Stimulated activated memory B cell treated with anti-CD40 and anti-IgM and Interleukin-4, amounts not matched to agents 10 μg/mL and 1 μg/mL and 100 μg/mL, for 72 hours (primary cell): Measurements from ENCODE around the gene RGS17.

Experiments
- ATAC-seq: fragments of 150-1000 bp; cut with Tn5 transposase; 2 replicates; pipeline ENCODE4 v1.10.0; 2021
- H3K27ac Mint-ChIP-seq: one replicate; pipeline ENCODE4 v1.8.0; 2022; ENCODE audit warnings: mild to moderate bottlenecking, mixed read lengths
- H3K27me3 Mint-ChIP-seq: one replicate; pipeline ENCODE4 v1.8.0; 2022; ENCODE audit warnings: mixed read lengths
- H3K36me3 Mint-ChIP-seq: one replicate; pipeline ENCODE4 v1.8.0; 2022; ENCODE audit warnings: mixed read lengths
- H3K4me1 Mint-ChIP-seq: one replicate; pipeline ENCODE4 v1.8.0; 2022; ENCODE audit warnings: mixed read lengths
- H3K4me3 Mint-ChIP-seq: one replicate; pipeline ENCODE4 v1.8.0; 2022; ENCODE audit warnings: mild to moderate bottlenecking, moderate library complexity, mixed read lengths
- H3K9me3 Mint-ChIP-seq: one replicate; pipeline ENCODE4 v1.8.0; 2022; ENCODE audit warnings: mixed read lengths

The RGS17 gene, protein sequence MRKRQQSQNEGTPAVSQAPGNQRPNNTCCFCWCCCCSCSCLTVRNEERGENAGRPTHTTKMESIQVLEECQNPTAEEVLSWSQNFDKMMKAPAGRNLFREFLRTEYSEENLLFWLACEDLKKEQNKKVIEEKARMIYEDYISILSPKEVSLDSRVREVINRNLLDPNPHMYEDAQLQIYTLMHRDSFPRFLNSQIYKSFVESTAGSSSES

DNA sequence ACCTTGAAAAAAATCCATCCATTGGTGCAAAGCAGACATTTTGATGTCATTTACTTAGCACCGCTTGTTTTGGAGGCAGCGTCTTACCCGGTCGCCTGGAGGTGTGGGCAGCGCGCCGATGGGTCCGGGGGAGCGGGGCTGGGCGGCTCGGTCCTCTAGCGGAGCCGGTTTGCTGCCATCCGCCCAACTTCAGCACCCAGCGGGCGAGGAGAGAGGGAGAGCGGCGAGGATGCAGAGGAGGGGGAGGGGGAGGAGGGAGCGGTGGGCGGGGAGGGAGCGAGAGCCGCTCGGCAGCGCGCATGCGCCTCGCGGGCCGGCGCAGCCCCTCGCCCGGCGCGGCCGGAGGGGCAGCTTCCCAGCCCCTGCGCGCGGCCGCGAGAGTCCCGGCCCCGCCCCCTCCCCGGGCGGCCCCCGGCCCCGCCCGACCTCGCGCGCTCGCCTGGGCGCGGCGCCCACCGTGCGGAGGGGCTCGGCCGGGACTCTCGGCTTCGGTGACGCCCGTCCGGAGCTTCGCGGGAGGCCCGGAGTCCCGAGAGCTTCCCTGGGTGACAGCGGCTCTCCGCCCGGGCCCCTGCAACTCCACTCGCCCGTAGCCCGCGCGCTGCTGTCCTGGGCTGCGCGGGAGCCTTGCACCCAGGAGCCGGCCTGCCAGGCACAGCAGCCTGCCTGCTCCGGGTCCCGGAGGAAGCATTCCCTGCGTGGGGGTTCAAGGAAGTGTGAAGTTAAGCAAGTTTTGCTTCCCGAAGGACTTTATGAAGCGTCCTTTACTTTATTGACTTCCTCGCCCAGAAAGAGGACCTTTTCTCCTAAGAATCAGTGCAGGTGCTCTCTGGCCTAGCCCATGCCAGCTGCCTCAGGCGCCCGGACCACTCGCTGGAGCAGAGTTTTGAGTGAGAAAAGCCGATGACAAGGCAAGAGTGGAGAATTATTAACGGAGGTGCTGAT is at the start of gene RGS17:
RGS17 (minus strand) TSS at position 246 of the 945 bp plus-strand sequence. CDS start 87,264 bp downstream, outside the sequence.
- H3K27me3 Mint-ChIP-seq: peaks cover 58% of the 10 kb centered on the region
- peak; percentile 35 for ATAC-seq
- no peaks in the 10 kb centered on the region for H3K9me3 Mint-ChIP-seq

DNA sequence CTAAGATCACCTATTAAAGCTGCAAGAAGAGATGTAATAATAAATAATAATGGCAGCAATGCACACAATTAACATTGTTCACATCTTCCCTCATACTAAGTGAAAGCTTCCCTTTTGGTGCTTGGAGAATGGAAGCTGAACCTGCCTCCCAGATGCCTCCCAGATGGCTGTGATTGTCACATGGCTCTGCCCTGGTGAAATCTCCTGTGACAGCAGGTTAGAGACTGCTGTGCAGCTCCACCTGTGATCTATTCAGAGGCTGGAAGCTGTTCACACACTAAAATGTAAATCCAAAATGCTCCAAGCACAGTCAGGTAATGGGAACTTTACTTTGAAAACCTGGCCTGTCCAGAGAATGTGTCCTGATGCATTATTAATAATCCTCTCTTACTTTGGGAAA is 41.7 kb upstream of the RGS17 start:
- H3K36me3 Mint-ChIP-seq: no peaks in the 10 kb centered on the region
- peaks cover 9% of the 10 kb centered on the region for H3K9me3 Mint-ChIP-seq
- no peak overlapping the region for H3K27ac Mint-ChIP-seq
- H3K27me3 Mint-ChIP-seq: no peaks in the 10 kb centered on the region
- ATAC-seq: no peak
- H3K4me1 Mint-ChIP-seq: no peaks in the 10 kb centered on the region
- no peak overlapping the region for H3K4me3 Mint-ChIP-seq

More for the DNA sequence above, at the start of gene RGS17:
- H3K4me1 Mint-ChIP-seq: peaks cover 21% of the 10 kb centered on the region
- H3K27ac Mint-ChIP-seq: no peak within 1 kb of the TSS
- no peaks in the 10 kb centered on the region for H3K36me3 Mint-ChIP-seq
- peak within 1 kb of the TSS; percentile 78 for H3K4me3 Mint-ChIP-seq

DNA sequence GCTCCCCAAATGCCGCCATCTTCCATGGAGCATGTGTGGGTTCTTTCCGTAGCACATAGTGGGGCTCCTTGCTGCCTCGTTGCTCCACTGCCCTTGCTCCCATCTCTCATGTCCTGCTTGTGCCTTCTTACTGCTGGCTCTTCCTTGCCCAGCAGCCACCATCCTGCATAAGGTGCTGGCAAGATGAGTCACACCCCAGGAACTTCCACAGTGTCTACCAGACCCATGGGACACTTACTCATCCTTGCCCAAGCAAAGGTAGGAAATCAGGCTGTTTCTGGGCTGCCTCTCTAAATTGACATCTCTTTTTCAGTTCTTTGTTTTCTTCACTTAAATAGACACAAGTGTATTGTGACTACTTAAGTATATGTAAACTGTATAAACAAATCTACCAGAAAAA is 39.4 kb upstream of the RGS17 start:
- H3K27ac Mint-ChIP-seq: no peak overlapping the region
- no peak for ATAC-seq
- H3K4me1 Mint-ChIP-seq: no peaks in the 10 kb centered on the region
- H3K27me3 Mint-ChIP-seq: no peaks in the 10 kb centered on the region
- peaks cover 6% of the 10 kb centered on the region for H3K9me3 Mint-ChIP-seq
- H3K36me3 Mint-ChIP-seq: no peaks in the 10 kb centered on the region
- H3K4me3 Mint-ChIP-seq: no peak overlapping the region

DNA sequence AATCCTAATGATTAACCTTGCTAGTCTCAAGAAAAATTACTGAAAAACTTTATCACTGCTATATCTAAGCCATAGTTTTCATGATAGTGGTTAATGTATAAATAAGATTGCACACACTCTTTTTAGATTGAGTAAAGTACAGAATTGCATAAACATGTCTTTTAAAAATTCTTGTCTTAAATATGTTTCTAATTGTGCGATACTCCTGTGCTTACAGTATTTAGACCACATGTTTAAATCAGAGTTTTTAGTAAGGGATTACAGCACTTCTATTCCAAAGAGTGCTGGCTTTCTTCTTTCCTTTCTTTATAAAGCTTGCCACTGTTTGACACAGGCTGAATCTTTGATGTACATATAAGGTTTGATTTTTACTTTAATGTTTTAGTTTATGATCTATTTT is 36.8 kb upstream of the RGS17 start:
- no peak for ATAC-seq
- H3K27ac Mint-ChIP-seq: no peak overlapping the region
- no peaks in the 10 kb centered on the region for H3K4me1 Mint-ChIP-seq
- no peak overlapping the region for H3K4me3 Mint-ChIP-seq
- H3K9me3 Mint-ChIP-seq: peaks cover 6% of the 10 kb centered on the region
- no peaks in the 10 kb centered on the region for H3K36me3 Mint-ChIP-seq
- H3K27me3 Mint-ChIP-seq: no peaks in the 10 kb centered on the region

DNA sequence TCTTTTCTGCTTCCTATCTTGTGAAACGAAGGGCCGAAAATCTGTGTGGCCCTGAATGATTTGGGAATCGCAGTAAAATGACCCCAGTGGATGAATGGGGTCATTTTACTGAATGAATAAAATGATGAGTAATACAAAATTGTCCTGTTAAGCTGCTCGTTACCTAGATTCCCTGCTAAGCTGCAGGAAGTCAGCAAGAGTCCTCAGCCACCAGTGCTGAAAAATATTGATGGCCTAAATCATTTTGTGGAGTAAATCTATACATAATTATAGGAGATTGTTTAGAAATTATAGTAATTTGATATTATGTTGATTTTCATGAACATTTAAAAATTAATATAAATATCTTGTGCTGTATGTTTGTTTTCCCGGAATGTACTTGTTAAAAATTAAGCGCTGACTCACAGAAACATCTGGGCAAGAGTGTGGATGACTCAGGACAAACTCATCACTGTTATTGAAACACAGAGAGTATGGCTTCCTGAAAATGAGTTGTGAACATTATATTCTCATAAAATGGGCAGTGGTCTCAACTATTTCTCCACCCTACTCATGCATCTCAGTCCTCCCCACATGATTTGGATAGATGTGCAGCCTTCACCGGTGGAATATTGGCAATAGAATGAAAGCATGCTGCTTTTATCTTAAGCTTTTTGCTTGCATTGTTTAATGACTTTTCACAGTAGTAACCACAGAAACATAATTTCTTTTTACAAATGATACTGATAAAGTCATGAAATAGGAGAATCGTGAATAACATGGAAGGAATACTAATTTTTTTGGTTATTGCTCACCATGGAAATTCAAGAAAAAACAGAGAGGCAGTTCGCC is 36.2 kb upstream of the RGS17 start:
- Mint-ChIP-seq H3K27ac (no peak overlapping the region), H3K4me1 (no peaks in the 10 kb centered on the region), H3K4me3 (no peak overlapping the region), H3K27me3 (no peaks in the 10 kb centered on the region), H3K9me3 (peaks cover 6% of the 10 kb centered on the region), H3K36me3 (no peaks in the 10 kb centered on the region)
- ATAC-seq: no peak

DNA sequence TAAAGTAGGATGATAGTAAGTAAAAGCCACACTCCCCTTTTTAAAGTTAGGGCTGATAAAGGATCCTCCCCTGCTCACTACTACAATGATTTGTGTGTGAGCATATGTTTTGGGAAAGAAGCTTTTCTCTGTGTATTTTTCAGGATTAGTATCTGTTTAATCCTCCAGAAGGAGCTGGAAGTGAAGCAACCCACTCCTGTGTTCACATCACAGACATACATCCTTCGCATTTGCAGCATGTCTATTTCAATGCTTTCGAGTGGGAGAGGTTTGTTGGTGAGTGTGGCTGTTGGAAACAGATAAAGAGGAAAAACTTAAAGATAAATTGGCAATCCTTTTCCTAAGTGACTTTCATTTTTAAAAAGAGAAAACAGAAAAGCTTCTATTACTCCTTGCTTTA is 31.6 kb upstream of the RGS17 start:
- no peaks in the 10 kb centered on the region for H3K27me3 Mint-ChIP-seq
- H3K4me1 Mint-ChIP-seq: no peaks in the 10 kb centered on the region
- no peaks in the 10 kb centered on the region for H3K36me3 Mint-ChIP-seq
- no peak for ATAC-seq
- no peak overlapping the region for H3K4me3 Mint-ChIP-seq
- H3K9me3 Mint-ChIP-seq: no peaks in the 10 kb centered on the region
- no peak overlapping the region for H3K27ac Mint-ChIP-seq

DNA sequence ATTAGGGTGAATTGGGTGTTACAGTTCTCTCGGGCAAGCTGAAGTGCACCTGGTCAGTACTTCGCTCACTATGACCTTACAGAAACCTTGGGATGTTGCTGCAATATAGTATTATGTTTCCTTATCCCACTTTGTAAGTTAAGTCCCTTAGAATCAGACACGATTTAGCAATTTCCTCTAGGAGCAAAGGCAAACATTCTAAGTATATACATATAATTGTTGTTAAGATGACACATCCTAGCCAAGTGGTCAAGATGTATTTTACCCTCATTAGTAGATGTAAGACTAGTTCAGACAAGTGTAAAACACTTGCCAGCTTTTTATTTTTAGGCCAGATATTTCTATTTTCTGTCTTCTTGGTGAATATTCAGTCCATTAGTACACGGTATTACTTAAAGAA is 31.1 kb upstream of the RGS17 start:
- Mint-ChIP-seq H3K27me3 (no peaks in the 10 kb centered on the region), H3K9me3 (no peaks in the 10 kb centered on the region), H3K4me3 (no peak overlapping the region), H3K27ac (no peak overlapping the region), H3K36me3 (no peaks in the 10 kb centered on the region), H3K4me1 (no peaks in the 10 kb centered on the region)
- no peak for ATAC-seq

DNA sequence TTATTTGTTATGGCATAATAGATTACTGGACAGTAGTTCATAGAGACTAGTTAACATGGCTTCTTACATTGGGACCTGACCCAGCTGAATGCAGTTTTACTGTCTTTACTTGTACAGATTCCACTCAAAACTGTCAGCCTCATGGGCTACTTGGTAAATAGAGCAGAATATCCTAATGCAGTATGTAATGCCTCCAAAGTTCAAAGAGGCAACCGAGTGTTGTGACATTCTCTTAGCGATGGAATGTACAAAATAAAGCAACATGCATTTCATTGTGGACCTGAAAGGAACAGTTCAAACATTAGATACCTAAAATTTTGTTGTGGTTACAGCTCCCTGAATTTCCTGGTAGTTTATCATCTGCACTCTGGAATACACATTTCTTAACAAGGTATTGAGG is 29.1 kb upstream of the RGS17 start:
- H3K4me1 Mint-ChIP-seq: no peaks in the 10 kb centered on the region
- no peaks in the 10 kb centered on the region for H3K9me3 Mint-ChIP-seq
- no peak overlapping the region for H3K27ac Mint-ChIP-seq
- H3K27me3 Mint-ChIP-seq: no peaks in the 10 kb centered on the region
- no peaks in the 10 kb centered on the region for H3K36me3 Mint-ChIP-seq
- no peak overlapping the region for H3K4me3 Mint-ChIP-seq
- no peak for ATAC-seq

DNA sequence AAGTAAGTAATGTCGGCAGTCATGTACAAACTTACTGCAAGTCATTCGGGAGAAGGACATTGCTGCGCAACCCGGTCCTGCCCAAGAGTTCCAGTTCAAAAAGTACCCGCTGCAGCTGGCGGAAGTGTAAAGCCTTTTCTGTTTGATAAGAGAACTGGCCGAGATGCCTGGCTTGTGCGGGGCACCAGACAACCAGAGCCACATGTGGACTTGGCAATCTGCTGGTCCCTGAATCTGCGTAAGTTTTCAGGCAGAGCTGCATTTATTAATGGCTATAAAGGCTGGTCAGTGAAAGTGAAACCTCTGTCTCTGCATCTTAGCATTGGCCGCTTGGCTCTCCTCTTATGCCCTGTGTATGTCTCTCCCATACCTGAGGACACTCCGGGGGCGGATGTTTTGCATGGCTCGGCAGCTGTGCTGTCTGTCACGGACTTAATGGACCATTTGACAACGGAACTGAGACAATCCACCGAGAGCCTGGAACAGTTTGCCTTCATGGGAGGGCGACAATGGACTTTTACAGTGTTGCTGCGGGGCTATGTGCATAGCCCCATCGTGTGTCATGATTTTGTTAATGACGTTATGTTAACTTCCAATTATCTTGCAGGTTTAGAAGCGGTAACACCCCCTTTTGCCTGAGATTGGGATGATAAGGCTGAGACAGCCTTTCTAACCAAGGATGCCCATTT is 19.8 kb upstream of the RGS17 start:
- peaks cover 4% of the 10 kb centered on the region for H3K9me3 Mint-ChIP-seq
- H3K4me3 Mint-ChIP-seq: no peak overlapping the region
- no peaks in the 10 kb centered on the region for H3K27me3 Mint-ChIP-seq
- H3K4me1 Mint-ChIP-seq: no peaks in the 10 kb centered on the region
- no peaks in the 10 kb centered on the region for H3K36me3 Mint-ChIP-seq
- ATAC-seq: peak; percentile 18
- no peak overlapping the region for H3K27ac Mint-ChIP-seq

DNA sequence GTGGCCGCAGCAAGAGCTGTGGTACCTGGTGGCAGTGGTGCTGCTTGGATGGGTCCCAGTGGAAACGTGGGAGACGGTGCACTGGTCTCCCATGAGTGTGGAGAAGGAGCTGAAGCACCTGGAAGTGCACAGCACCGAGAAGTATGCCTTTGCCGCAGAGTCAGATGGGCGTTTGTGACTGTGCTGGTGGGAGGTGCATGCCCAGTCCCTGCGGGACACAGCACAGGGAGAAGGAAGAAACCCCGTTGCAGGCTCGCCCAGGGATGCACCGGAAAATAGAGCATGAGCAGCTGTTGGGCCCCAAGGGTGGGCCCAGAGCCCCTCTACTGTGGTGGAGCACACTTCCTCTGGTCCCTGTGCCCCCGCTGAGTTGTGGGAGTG is 19.3 kb upstream of the RGS17 start:
- Mint-ChIP-seq H3K4me3 (no peak overlapping the region), H3K27ac (no peak overlapping the region), H3K4me1 (no peaks in the 10 kb centered on the region), H3K27me3 (no peaks in the 10 kb centered on the region), H3K36me3 (no peaks in the 10 kb centered on the region), H3K9me3 (peaks cover 4% of the 10 kb centered on the region)
- ATAC-seq: no peak

DNA sequence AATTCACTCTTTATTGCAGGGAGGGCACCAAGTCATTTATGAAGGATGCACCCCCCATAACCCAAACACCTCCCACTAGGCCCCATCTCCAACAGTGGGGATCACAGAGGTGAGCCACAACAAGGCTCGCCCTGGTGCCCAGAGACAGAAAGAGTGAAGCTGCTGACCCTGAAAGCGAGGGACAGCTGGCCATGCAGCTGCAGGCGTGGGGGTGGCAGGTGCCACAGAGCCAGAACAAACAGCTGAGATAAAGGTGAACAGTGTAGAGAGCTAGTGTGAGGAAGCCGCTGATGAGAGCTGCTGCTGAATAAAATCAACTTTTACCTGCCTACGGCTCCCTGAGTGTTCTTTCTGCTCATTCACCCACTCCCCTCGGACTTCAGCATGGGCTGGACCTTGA is 18.8 kb upstream of the RGS17 start:
- Mint-ChIP-seq H3K4me1 (no peaks in the 10 kb centered on the region), H3K27ac (no peak overlapping the region), H3K4me3 (no peak overlapping the region), H3K36me3 (no peaks in the 10 kb centered on the region), H3K9me3 (peaks cover 4% of the 10 kb centered on the region), H3K27me3 (no peaks in the 10 kb centered on the region)
- ATAC-seq: no peak

DNA sequence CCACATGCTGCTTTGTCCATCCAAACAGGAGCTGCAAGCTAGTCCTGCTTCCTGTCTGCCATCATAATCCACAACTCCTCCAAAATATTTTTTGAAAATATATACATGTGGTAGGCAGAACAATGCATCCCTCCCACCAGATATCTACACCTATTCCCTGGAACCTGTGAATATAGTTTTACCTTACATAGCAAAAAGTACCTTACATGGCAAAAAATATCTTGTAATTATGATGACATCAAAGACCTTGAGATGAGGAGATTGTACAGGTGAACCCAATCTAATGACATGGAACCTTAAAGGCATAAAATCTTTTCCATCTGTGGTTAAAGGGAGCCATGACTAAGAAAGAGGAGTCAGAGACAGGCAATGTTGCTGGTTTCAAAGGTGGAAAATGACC is 15.3 kb upstream of the RGS17 start:
- H3K4me1 Mint-ChIP-seq: no peaks in the 10 kb centered on the region

DNA sequence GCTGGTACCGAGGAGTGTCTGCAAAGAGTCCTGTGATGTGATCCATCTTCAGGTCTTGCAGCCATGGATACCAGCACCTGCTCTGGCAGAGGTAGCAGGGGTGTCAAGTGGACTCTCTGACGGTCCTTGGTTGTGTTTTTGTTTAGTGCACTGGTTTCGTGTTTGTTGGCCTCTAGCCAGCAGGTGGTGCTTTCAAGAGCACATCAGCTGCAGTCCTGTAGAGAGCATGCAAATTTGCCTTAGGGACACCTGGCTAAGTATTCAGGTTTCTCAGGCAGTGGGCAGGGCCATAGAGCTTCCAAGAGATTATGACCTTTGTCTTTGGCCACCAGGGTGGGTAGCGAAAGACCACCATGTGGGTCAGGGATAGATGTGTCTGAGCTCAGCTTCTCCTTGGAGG is 14.5 kb upstream of the RGS17 start:
- no peaks in the 10 kb centered on the region for H3K27me3 Mint-ChIP-seq
- no peak for ATAC-seq
- H3K27ac Mint-ChIP-seq: no peak overlapping the region
- peaks cover 4% of the 10 kb centered on the region for H3K9me3 Mint-ChIP-seq
- no peaks in the 10 kb centered on the region for H3K36me3 Mint-ChIP-seq
- no peak overlapping the region for H3K4me3 Mint-ChIP-seq
- no peaks in the 10 kb centered on the region for H3K4me1 Mint-ChIP-seq

More for the DNA sequence above, 15.3 kb upstream of the RGS17 start:
- ATAC-seq: no peak
- H3K27me3 Mint-ChIP-seq: no peaks in the 10 kb centered on the region
- no peak overlapping the region for H3K27ac Mint-ChIP-seq
- no peaks in the 10 kb centered on the region for H3K36me3 Mint-ChIP-seq
- no peak overlapping the region for H3K4me3 Mint-ChIP-seq
- peaks cover 4% of the 10 kb centered on the region for H3K9me3 Mint-ChIP-seq

DNA sequence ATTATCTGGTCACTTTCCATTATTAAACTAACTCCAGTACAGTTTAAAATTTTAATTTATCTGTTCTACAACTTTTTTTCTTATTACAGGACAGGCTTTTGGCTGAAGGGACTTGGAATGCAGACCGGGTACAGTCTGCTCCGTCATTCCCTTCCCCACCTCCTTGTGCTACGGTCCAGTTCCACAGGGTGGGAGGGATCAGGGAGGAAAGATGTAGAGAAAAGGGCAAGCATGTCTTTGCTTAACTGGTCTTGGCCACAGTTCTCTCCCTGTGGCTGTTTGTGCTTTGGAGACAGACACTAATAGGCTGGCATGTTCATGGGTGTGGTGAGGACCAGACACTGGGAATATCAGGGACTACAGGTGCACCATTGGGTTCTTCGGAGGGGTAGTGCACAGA is 12.1 kb upstream of the RGS17 start:
- Mint-ChIP-seq H3K27me3 (no peaks in the 10 kb centered on the region), H3K36me3 (no peaks in the 10 kb centered on the region), H3K4me1 (no peaks in the 10 kb centered on the region), H3K4me3 (no peak overlapping the region), H3K9me3 (peaks cover 3% of the 10 kb centered on the region), H3K27ac (no peak overlapping the region)
- ATAC-seq: no peak

DNA sequence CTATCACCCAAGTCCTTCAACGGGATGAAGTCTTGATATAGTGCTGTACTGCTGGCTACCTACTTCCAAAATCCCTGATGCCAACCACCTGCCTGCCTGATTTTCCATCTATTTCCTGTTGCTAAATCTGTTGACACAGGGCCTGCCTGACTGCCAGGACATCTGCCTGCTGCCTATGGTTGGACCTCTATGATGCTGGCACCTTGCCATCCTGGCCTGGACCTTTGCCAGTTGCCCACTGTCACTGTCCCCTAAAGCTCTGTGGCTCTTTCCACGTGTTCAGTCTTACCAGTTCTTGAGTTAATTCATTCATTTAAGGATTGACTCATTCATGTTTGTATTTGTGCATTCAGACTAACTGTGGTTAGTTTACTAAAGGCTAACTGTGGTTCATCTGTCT is 9.2 kb upstream of the RGS17 start:
- no peak for ATAC-seq
- H3K4me1 Mint-ChIP-seq: no peaks in the 10 kb centered on the region
- no peaks in the 10 kb centered on the region for H3K36me3 Mint-ChIP-seq
- H3K27me3 Mint-ChIP-seq: no peaks in the 10 kb centered on the region
- H3K27ac Mint-ChIP-seq: no peak overlapping the region
- no peak overlapping the region for H3K4me3 Mint-ChIP-seq
- H3K9me3 Mint-ChIP-seq: no peaks in the 10 kb centered on the region
